Activated T-helper 1 cell treated with anti-CD3 and anti-CD28 coated beads, Interleukin-2, amount 50 U/mL, for 16 hours (primary cell): ENCODE results near the gene CTNNA3.
"Not testable (repeated sequence)": the region's sequence is repeated elsewhere in the genome, so short reads cannot be mapped to it uniquely, and the experiment has no call there.

Source experiments
- DNase-seq, 2 donors: peaks; one replicate each; pipeline ENCODE4 v3.0.0-alpha.2; 2020; ENCODE audit warnings: low read depth in 1 of 2, low spot score in 1 of 2

The CTNNA3 gene

GRCh38 chr10:67257427-67258144 is 438.4 kb downstream of the CTNNA3 start:
- no peak for DNase-seq

GRCh38 chr10:67257018-67257417 is 439.0 kb downstream of the CTNNA3 start:
- no peak for DNase-seq

GRCh38 chr10:67250686-67251085 is 445.3 kb downstream of the CTNNA3 start:
- DNase-seq: no peak

- DNase-seq: no peak
These were observed 449.9 kb downstream of the CTNNA3 start for GRCh38 chr10:67246066-67246555.

- DNase-seq: no peak
These were observed 453.5 kb downstream of the CTNNA3 start for GRCh38 chr10:67242528-67242927.

- no peak for DNase-seq
These were observed 454.5 kb downstream of the CTNNA3 start for GRCh38 chr10:67241451-67241850.

GRCh38 chr10:67239864-67240497 is 456.0 kb downstream of the CTNNA3 start:
- no peak for DNase-seq

DNA sequence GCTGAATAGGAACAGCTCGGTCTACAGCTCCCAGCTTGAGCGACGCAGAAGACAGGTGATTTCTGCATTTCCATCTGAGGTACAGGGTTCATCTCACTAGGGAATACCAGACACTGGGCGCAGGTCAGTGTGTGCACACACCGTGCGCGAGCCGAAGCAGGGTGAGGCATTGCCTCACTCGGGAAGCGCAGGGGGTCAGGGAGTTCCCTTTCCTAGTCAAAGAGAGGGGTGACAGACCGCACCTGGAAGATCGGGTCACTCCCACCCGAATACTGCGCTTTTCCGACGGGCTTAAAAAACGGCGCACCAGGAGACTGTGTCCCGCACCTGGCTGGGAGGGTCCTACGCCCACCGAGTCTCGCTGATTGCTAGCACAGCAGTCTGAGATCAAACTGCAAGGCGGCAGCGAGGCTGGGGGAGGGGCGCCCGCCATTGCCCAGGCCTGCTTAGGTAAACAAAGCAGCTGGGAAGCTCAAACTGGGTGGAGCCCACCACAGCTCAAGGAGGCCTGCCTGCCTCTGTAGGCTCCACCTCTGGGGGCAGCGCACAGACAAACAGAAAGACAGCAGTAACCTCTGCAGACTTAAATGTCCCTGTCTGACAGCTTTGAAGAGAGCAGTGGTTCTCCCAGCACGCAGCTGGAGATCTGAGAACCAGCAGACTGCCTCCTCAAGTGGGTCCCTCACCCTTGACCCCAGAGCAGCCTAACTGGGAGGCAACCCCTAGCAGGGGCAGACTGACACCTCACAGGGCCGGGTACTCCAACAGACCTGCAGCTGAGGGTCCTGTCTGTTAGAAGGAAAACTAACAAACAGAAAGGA is 465.1 kb downstream of the CTNNA3 start:
- not testable (repeated sequence) for DNase-seq

DNA sequence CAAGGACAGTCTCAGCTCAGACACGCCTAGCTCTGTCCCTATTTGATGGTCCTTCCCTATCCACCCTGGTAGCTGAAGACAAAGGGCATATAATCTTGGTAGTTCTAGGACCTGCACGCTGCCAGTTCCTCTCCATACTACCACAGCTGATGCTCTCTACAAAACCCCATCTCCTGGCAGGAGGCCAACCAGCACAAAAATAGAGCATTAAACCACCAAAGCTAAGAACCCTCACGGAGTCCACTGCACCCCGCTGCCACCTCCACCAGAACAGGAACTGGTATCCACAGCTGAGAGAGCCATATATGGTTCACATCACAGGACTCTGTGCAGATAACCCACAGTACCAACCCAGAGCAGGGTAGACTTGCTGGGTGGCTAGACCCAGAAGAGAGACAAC is 470.8 kb downstream of the CTNNA3 start:
- no peak for DNase-seq

DNA sequence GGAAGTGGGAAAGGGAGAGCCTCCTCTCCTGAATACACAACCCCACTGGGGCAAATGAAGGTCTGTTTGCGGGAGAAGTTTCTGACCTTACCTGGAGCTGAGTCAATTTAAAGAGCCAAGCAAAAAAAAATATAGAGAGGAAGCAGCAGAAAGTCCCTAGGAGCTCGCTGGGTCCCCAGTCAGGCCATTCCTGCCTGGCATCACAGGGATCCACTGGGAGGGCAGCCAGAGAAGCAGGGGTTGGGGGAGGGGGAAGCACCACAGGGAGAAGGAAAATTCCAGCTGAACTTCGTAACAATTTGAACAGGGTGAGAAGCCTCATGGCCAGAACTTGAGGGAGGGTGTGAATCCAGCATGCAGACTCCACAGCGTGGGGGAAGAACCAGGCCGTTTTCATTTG is 471.4 kb downstream of the CTNNA3 start:
- DNase-seq: no peak

DNA sequence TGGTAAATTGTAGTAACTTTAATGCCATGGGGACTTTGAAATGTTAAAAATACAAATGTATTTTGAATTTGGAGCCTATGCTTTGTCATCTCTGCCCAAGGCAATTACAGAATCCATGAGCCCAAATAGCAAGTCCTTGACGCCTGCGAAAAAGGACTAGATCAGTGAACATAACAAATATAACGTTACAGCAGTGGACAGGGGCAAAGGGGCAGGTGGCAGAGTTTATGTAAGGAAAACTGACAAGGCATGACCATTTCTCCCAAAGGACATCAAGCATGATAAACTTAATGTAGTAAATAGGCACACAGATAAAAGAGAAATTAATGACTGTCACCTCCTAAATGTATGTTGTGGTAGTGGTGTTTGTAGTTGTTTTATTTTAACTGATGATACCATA is 473.1 kb downstream of the CTNNA3 start:
- no peak for DNase-seq

- DNase-seq: no peak
These were observed 474.0 kb downstream of the CTNNA3 start for GRCh38 chr10:67221939-67222494.

DNA sequence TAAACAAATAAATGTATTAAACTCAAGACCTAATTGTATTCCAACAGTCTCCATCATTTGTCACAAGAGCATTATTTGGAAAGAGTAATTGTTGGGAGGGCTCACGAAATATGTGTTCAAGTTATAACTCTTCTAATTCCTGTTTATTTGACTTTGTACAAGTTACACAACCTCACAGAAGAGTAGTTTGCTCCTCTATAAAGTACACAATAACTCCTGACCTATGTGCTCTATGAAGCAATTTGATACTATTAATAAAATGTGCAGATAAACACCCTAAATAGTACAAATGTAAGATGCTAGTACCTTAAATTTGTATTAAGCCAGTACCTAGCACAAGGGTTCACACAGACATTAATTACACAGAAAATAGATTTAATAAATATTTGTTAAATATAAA is 484.3 kb downstream of the CTNNA3 start:
- no peak for DNase-seq

- DNase-seq: not testable (repeated sequence)
These were observed 488.1 kb downstream of the CTNNA3 start for GRCh38 chr10:67207923-67208322.

- no peak for DNase-seq
These were observed 495.0 kb downstream of the CTNNA3 start for GRCh38 chr10:67200913-67201564.

GRCh38 chr10:67175354-67175753 is 520.6 kb downstream of the CTNNA3 start:
- no peak for DNase-seq

- no peak for DNase-seq
These were observed 522.2 kb downstream of the CTNNA3 start for GRCh38 chr10:67173787-67174186.

DNA sequence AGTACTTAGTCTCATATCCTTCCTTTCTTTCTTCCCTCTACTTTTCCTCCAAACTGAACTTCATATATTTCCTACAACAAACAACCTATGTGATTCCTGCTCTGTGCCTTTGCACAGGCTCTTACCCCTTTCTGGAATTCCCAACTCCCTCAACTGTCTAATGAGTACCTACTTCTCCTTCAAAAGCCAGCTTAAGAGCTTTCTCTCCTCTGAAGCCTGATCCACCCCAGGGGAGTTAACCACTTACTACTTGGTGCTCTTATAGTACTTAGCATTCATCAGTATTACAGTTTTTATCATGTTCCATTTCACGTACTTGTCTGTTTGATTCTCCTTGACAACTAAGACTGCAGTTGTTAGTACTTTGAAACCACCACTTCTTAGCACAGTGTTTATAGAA is 524.0 kb downstream of the CTNNA3 start:
- no peak for DNase-seq

DNA sequence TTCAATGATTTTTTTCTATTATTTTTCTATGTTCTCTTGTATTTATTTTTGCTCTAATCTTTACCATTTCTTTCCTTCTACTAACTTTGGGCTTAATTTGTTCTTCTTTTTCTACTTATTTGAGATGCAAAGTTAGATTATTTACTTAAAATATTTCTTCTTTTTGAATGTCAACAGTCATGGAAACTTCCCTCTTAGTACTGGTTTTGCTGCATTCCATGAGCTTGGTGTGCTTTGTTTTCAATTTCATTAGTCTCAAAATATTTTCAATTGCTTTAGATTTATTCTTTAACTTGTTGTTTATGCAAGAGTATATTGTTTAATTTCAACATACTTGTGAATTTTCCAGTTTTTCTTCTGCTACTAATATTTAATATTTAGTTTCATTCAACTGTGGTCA is 539.8 kb downstream of the CTNNA3 start:
- no peak for DNase-seq

DNA sequence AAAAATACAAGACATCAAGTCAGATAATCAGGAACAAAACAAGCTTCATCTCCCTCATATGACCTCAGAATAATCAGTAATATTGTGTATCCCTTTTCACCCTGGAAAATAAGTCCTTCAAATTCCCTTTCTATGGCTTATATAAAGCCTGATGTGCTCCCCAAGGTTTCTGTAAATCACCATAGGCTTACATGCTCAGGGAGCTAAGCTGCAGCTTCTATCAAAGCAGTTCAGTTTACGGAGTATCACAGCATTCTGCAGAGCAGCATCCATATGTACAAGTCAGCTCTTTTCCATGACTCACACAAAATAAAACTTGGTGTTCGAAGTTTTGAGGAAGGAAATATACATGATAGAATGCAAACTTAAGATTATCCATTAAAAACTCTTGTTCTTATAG is 544.5 kb downstream of the CTNNA3 start:
- no peak for DNase-seq

- DNase-seq: no peak
These were observed 551.5 kb downstream of the CTNNA3 start for GRCh38 chr10:67144530-67144929.
